WTC11 (cell line): ENCODE results near the gene CCDC15. TPM values are rescaled to one million over a fixed set of nuclear protein-coding genes. Genes with fewer than 3 reads are reported as not detected.

Experiments
- ATAC-seq: fragments of 200-7000 bp; cut with Tn5 transposase; 2 replicates; pipeline ENCODE4 v1.10.0; 2021; ENCODE audit warnings: mild to moderate bottlenecking, moderate library complexity
- CTCF ChIA-PET: fragments of 300-600 bp; sonication (Branson Sonifier 250); formaldehyde crosslinking; loops from one replicate; lab custom pipeline; 2021; ENCODE audit warnings: antibody characterized with exemption; lab: Charles Lee
- POLR2A ChIA-PET: fragments of 350-600 bp; sonication (Branson Sonifier 250); formaldehyde crosslinking; loops from one replicate; lab custom pipeline; 2021; ENCODE audit warnings: antibody characterized with exemption; lab: Charles Lee
- DNase-seq: peaks from one replicate; pipeline ENCODE4 v3.0.0; 2021; ENCODE audit warnings: low spot score
- H3K27ac Mint-ChIP-seq: 2 replicates; pipeline ENCODE4 v1.8.0; 2021; ENCODE audit warnings: mixed read lengths
- H3K27me3 Mint-ChIP-seq: 2 replicates; pipeline ENCODE4 v1.8.0; 2021; ENCODE audit warnings: low read depth, mild to moderate bottlenecking, moderate library complexity, mixed read lengths
- H3K36me3 Mint-ChIP-seq: 2 replicates; pipeline ENCODE4 v1.8.0; 2021; ENCODE audit warnings: mixed read lengths
- H3K4me1 Mint-ChIP-seq: 2 replicates; pipeline ENCODE4 v1.8.0; 2022; ENCODE audit warnings: mixed read lengths
- H3K4me3 Mint-ChIP-seq: 2 replicates; pipeline ENCODE4 v1.8.0; 2021; ENCODE audit warnings: mild to moderate bottlenecking, moderate library complexity, mixed read lengths
- H3K9me3 Mint-ChIP-seq: 2 replicates; pipeline ENCODE4 v1.8.0; 2021; ENCODE audit warnings: mixed read lengths
- AR ChIP-seq: fragments of 250-450 bp; sonication (Bioruptor Pico); IDR thresholded peaks from 2 replicates; pipeline ENCODE4 v1.9.0; 2021; ENCODE audit warnings: mild to moderate bottlenecking
- ARID4B ChIP-seq: sonication (generic); formaldehyde crosslinking; IDR thresholded peaks from 2 replicates; pipeline ENCODE4 v1.8.0; 2023; ENCODE audit warnings: missing genetic modification reagents, mild to moderate bottlenecking, borderline replicate concordance
- ATF6 ChIP-seq: sonication (generic); formaldehyde crosslinking; IDR thresholded peaks from 2 replicates; pipeline ENCODE4 v1.8.1; 2023; ENCODE audit warnings: mild to moderate bottlenecking, missing genetic modification reagents
- CBFB ChIP-seq: sonication (generic); formaldehyde crosslinking; IDR thresholded peaks from 2 replicates; pipeline ENCODE4 v1.8.1; 2022; ENCODE audit warnings: mild to moderate bottlenecking, low read depth, missing genetic modification reagents
- CREB1 ChIP-seq: sonication (generic); formaldehyde crosslinking; IDR thresholded peaks from 2 replicates; pipeline ENCODE4 v1.8.0; 2023; ENCODE audit warnings: mild to moderate bottlenecking, missing genetic modification reagents
- CREM ChIP-seq: sonication (generic); formaldehyde crosslinking; IDR thresholded peaks from 2 replicates; pipeline ENCODE4 v1.8.1; 2022; ENCODE audit warnings: mild to moderate bottlenecking, missing genetic modification reagents, moderate library complexity
- ESRRA ChIP-seq: sonication (generic); formaldehyde crosslinking; IDR thresholded peaks from 2 replicates; pipeline ENCODE4 v1.8.1; 2022; ENCODE audit warnings: mild to moderate bottlenecking, missing genetic modification reagents, borderline replicate concordance
- MLX ChIP-seq: sonication (generic); formaldehyde crosslinking; IDR thresholded peaks from 2 replicates; pipeline ENCODE4 v1.8.1; 2023; ENCODE audit warnings: mild to moderate bottlenecking, missing genetic modification reagents, moderate library complexity
- NR2C2 ChIP-seq: sonication (generic); formaldehyde crosslinking; IDR thresholded peaks from 2 replicates; pipeline ENCODE4 v1.8.0; 2022; ENCODE audit warnings: mild to moderate bottlenecking, missing genetic modification reagents
- STAT6 ChIP-seq: sonication (generic); formaldehyde crosslinking; conservative IDR thresholded peaks from 2 replicates; pipeline ENCODE4 v1.8.1; 2023; ENCODE audit warnings: mild to moderate bottlenecking, low read depth, missing genetic modification reagents, moderate library complexity
- ZNF121 ChIP-seq: sonication (generic); formaldehyde crosslinking; IDR thresholded peaks from 2 replicates; pipeline ENCODE4 v1.8.0; 2023; ENCODE audit warnings: missing genetic modification reagents
- ZNF219 ChIP-seq: sonication (generic); formaldehyde crosslinking; IDR thresholded peaks from 2 replicates; pipeline ENCODE4 v1.8.0; 2023; ENCODE audit warnings: missing genetic modification reagents, mild to moderate bottlenecking, borderline replicate concordance
- ZNF281 ChIP-seq: sonication (generic); formaldehyde crosslinking; IDR thresholded peaks from 2 replicates; pipeline ENCODE4 v1.8.0; 2023; ENCODE audit warnings: mild to moderate bottlenecking, missing genetic modification reagents
- ZNF423 ChIP-seq: fragments of 250-450 bp; sonication (Bioruptor Pico); IDR thresholded peaks from 2 replicates; pipeline ENCODE4 v2.1.2; 2022; ENCODE audit warnings: mild to moderate bottlenecking, moderate library complexity
- ZNF512 ChIP-seq: sonication (generic); formaldehyde crosslinking; IDR thresholded peaks from 2 replicates; pipeline ENCODE4 v1.8.1; 2022; ENCODE audit warnings: missing genetic modification reagents, borderline replicate concordance
- total RNA-seq: library from RNA; stranded (reverse); gene quantifications from 3 replicates; pipeline ENCODE4 v1.2.3, GENCODE V29; 2021

The CCDC15 gene
- total RNA-seq, 1 experiment from 2014 or later = 2.4 TPM

- TF ChIP-seq ZNF281 (CRISPR knock-in tag) = no peak
- TF ChIP-seq, all 79 proteins: peak for 0
Observed at GRCh38 chr11:125075242-125075625, 121.2 kb downstream of the CCDC15 start (continued).

- Mint-ChIP-seq H3K4me3 (no peak overlapping the region), H3K27ac (no peak overlapping the region), H3K36me3 (no peaks in the 10 kb centered on the region), H3K9me3 (no peaks in the 10 kb centered on the region), H3K4me1 (peaks cover 6% of the 10 kb centered on the region), H3K27me3 (no peaks in the 10 kb centered on the region; the same call in 1 of the 2 replicates)
- ChIA-PET CTCF (interaction anchor here (0.8 to 3.5 kb wide), 11 partner anchors 9 to 357 kb away, joined by 3 to 21 read pairs (median 5); partner anchors contain the start of gene SLC37A2), POLR2A (no interaction called here)
- ATAC-seq (peak; percentile 51), DNase-seq (no peak)
- TF ChIP-seq NR2C2 (CRISPR knock-in tag) (no peak), ATF6 (no peak), CBFB (CRISPR knock-in tag) (no peak), STAT6 (CRISPR knock-in tag) (no peak), ZNF423 (CRISPR knock-in tag) (no peak), ZNF121 (no peak), ESRRA (CRISPR knock-in tag) (no peak), ZNF512 (no peak), CREB1 (CRISPR knock-in tag) (no peak), ARID4B (no peak), ZNF219 (CRISPR knock-in tag) (no peak), AR (CRISPR knock-in tag) (no peak), CREM (CRISPR knock-in tag) (no peak), MLX (CRISPR knock-in tag) (no peak)
Observed at GRCh38 chr11:125075900-125076317, 121.9 kb downstream of the CCDC15 start.
